Omental fat pad (tissue), 4 donors: ENCODE measurements around the gene NPEPPS. TPM values are rescaled to one million over a fixed set of nuclear protein-coding genes. Genes with fewer than 3 reads are reported as not detected.
"Not testable (repeated sequence)": the region's sequence is repeated elsewhere in the genome, so short reads cannot be mapped to it uniquely, and the experiment has no call there.

Experiments used
- ATAC-seq: fragments of 150-250 bp; one replicate; pipeline ENCODE4 v1.9.1; 2016; ENCODE audit warnings: mild to moderate bottlenecking, moderate library complexity; ENCODE audit not compliant: low FRiP score
- DNase-seq: peaks from one replicate; pipeline ENCODE4 v3.0.0-alpha.2; 2019; ENCODE audit warnings: low spot score
- total RNA-seq, 4 donors: library from RNA; depleted of rRNA; stranded (reverse); fragments of >200 nt; gene quantifications; one replicate each; pipeline ENCODE4 v1.1.0, GENCODE V29; 2016

Gene NPEPPS, protein sequence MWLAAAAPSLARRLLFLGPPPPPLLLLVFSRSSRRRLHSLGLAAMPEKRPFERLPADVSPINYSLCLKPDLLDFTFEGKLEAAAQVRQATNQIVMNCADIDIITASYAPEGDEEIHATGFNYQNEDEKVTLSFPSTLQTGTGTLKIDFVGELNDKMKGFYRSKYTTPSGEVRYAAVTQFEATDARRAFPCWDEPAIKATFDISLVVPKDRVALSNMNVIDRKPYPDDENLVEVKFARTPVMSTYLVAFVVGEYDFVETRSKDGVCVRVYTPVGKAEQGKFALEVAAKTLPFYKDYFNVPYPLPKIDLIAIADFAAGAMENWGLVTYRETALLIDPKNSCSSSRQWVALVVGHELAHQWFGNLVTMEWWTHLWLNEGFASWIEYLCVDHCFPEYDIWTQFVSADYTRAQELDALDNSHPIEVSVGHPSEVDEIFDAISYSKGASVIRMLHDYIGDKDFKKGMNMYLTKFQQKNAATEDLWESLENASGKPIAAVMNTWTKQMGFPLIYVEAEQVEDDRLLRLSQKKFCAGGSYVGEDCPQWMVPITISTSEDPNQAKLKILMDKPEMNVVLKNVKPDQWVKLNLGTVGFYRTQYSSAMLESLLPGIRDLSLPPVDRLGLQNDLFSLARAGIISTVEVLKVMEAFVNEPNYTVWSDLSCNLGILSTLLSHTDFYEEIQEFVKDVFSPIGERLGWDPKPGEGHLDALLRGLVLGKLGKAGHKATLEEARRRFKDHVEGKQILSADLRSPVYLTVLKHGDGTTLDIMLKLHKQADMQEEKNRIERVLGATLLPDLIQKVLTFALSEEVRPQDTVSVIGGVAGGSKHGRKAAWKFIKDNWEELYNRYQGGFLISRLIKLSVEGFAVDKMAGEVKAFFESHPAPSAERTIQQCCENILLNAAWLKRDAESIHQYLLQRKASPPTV
- 100 to 1,000 TPM in 2 of 4 donors, 10 to 100 TPM in 2; 95.8 to 114 (median 102) TPM for total RNA-seq

DNA sequence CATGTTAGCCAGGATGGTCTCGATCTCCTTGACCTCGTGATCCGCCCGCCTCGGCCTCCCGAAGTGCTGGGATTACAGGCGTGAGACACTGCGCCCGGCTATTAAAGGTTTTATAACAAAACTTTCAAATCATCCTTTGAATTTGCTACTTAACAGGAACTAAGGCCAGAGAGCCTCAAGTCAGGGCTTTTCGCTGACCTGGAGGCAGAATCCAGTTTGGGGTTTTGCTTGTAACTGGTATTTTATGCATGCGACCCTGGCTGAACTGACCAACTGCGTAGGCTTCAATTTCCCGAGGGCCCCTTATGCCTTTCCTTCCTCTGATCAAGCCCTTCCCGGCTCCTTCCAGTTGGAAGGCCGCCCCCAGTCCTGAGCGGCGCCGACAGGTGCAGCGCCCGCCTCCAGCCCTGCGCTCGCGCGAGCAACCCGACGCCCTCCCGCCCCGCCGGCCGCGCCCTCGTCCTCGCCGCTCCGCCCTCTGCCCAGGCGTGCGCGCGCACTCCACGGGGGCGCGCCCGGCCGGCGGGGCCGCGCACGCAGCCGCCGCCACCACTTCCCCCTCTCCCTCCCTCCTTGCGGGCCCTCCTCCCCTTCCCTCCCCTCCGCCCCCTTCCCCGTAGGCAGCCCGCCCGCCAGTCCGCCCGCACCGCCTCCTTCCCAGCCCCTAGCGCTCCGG is at the start of gene NPEPPS:
Gene NPEPPS, plus strand, starts transcription at position 552 of the 676 bp plus-strand sequence. CDS start 193 bp downstream, outside the sequence.
- ATAC-seq, result peak; percentile 93
- DNase-seq, result not testable (repeated sequence)

DNA sequence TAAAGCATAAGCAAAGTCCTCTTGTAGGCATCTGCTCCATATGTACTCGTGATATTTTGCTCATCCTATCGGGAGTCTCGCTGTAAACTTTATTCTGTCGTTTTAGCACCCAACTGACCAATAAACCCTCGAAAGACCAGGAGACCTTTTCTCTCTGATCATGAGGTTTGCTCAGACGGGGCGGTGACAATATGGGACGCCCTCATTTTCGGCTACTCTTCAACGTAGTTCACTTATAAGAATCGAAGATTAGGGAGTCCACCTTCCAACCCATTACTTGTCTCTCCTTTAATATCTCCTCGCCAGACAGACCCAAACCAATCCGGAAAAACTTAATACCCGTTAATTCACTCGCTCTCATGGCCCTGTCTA is 39.1 kb upstream of the NPEPPS start:
- not testable (repeated sequence) for ATAC-seq, DNase-seq

DNA sequence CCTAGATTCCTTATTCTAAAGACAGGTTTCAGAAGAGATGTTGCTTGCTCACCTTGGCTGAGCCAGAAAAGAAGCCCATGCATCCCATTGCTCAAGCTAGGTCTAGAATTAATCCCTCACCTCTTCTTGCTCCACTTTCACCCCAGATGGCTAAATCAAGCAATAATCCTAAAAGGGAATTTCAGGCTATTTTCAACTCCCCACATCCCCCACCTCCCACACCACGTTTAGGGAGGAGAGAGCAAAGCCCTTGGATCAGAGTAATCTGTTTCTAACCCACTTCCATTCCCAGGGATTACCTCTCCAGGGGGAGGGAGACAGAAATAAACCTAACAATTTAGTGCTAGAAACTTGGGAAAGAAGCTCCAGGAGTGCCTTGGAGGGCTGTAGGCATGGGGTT is 31.8 kb upstream of the NPEPPS start:
- ATAC-seq, DNase-seq: not testable (repeated sequence)

DNA sequence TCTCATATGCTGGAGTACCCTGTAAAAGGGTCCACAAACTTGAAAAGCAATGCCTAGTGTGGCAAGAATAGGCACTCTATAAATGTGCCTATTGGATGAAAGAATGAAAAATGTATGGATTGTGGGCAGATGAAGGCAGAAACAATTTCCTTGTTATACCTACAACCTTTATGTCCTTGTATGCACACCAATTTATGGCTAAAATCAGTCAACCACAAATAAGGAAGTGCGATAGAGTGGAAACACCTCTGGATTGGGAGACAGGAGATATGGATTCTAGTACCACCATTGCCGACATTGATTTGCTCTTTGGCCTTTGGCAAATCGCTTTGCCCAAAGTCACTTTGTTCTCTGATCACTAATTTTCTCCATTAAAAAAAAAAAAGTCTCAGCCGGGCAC is 31.4 kb upstream of the NPEPPS start:
- DNase-seq, ATAC-seq: not testable (repeated sequence)

DNA sequence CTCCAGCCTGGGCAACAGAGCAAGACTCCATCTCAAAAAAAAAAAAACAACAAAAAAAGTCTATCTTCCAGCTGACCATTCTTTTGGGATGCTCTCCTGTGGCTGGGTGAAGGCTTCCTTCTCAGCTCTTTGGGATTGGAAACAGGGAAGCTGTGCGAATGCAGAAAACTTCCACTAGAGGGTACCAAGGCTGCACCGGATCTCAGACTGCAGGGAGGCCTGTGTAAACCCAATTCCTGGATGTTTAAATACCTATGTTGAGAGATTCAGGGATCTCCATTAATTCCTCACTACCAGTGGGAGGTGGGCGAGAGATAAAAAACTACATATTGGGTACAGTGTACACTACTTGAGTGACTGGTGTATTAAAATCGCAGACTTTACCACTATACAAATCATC is 30.3 kb upstream of the NPEPPS start:
- not testable (repeated sequence) for DNase-seq, ATAC-seq

DNA sequence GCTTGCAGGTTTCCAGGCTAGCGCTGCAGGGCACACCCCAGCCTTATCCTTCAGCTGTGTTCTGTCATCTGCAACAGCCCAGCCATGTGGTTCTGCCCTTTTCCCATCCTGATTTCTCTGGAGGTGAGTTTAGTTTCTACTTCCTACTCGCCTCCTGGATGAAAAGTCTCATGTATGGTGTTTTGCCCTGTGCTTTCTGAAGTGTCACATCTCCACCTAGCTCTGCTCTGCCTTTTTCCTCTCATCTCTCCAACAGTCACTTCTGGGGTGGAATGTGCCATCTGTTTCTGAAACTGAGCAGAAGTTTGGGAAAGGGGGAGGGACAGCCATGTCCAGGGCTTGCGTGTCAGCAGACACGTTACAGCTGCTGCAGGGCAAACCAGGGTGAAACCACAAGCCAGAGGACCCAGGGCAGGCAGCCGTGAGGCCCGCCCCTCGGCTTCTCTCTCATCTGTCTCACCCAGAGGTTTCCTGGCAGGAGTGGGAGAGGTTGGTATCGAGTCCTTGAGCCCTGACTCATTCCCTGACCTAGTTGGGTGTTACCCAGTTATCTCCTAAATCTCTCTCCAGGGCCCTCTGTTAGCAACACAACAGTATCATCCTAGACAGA is 28.7 kb upstream of the NPEPPS start:
- ATAC-seq, result peak; percentile 95
- DNase-seq, result not testable (repeated sequence)

DNA sequence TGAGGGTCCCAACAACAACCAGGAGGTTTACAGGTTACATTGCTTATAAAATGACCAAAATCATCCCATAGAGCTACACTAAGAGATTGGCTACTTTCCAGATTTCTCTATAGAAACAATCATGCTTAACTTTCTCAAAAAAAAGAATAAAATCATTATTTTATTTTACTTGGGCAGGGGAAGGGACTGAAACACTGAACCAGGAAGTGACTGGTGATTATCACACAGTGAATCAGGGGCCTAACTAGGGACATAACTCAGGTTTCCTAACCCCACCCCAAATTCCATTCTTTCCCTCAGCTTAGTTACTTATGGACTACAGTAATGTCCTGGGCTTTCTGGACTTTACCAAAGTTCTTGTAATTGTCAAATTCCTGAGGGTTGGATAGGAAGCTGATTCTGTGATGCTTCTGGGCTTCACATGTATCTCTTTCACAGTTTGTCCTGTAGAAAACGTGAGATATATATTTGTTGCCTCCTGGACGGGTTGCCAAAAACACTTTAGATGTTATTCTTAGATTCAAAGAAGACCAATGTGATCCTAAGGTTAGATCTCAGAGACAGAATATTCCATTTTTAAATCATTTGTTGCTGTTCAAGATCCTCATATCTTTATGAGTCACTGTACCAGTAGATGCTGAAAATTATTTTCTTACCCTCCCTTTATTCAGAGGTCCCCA is 28.0 kb upstream of the NPEPPS start:
- peak; percentile 29 for ATAC-seq
- not testable (repeated sequence) for DNase-seq

DNA sequence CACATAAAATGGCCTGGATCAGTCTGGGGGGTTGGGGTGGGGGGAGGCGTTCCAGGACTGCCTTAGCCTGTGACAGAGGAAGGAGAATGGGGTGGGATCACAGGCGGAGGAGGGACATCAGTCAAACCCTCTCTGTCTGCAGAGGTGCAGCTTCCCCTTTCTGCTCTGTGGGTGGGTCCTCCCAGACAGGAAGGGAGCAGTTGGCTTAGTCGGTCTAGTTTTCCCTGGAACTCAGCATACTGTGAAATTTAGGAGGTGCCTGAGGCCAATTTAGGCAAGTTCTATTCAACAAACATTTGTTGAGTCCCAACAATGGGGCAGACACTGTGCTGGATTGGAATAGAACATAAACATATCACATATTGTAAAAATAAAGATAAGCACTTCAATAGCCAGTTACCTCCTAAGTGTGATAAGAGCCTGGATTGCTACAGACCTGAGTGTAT is 19.2 kb upstream of the NPEPPS start:
- not testable (repeated sequence) for ATAC-seq, DNase-seq

DNA sequence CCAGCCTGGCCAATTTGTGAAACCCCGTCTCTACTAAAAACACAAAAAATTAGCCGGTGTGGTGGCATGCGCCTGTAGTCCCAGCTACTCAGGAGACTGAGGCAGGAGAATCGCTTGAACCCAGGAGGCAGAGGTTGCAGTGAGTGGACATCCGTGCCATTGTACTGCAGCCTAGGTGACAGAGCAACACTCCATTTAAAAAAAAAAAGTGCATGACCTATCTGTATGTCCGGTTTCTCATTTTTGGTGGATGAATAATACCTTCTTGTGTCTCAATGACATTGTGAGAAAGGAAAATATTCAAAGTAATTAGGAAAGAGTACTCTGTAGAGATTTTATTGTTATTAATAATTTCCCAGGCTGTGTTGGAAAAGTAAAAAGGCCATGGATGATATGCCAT is 17.6 kb upstream of the NPEPPS start:
- not testable (repeated sequence) for ATAC-seq

DNA sequence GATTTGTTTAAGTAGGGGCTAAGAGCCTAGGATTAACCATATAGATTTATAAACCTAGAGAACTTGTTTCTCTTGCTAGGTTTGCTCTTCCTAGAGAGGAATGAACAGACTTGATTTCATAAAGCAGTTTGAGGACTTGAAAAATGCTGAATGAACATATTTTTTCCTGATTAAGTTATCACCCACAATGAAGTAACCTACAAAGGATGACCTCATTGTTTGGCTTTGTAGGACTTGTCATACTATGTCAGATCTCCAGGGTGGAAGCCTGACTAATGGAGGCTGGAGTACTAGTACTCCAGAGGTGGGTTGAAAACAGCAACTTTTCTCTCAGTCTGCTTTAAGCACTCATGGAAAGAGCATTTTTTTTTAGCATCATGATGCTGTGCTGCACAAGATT is 12.0 kb upstream of the NPEPPS start:
- not testable (repeated sequence) for ATAC-seq, DNase-seq

More for the DNA sequence above, 17.6 kb upstream of the NPEPPS start:
- not testable (repeated sequence) for DNase-seq

DNA sequence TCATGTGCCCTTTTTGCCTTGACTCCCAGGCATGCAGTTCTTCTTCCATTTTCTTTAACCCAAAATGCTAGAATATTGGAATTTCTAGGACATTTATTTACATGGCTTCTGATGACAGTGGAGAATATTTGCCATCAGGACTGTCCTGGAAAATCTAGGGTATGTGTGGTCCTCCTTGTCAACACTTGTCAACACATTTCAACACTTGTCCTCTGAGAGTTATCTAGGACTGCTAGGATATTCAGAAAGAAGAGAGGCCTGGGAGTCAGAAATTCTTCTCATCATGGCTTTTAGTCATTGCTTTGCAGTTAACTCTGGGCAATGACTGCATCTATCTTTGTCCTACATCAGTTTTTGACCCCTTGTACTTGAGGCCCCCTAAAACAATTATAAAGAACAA is 11.5 kb upstream of the NPEPPS start:
- DNase-seq, ATAC-seq: not testable (repeated sequence)

DNA sequence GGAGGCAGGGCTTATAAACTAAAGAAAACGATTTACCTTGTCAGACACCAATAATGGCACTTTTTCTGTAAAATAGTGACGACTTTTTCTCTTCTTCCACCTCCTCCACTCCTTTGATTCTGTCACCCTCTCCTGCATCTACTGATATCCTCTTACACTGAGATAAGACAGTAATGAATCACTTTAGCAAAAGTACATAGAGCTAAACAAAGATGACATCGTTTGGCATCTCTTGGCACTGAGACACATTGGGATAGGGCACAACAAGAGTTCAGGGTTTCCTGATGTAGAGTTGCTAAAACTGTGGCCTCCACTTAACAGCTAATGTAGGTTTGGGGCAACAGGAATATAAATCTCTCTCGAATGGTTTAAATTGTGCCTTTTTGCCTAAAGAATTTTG is 10.6 kb upstream of the NPEPPS start:
- ATAC-seq, DNase-seq: not testable (repeated sequence)

DNA sequence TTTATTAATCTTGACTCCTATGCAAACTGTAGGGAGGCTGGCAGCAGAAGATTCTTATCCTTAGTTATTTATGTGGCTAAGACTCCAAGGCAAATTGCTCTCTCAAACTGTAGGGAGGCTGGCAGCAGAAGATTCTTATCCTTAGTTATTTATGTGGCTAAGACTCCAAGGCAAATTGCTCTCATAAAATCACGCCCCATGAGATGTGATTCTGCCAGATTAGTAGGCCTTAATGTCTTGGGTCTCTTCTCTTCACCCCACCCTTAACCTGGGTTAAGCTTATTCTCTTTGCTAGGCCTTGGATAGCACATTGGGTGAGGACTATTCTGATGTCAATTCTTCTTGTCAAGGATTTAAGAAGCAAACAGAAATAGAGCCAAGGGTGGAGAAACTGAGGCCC is 9.5 kb upstream of the NPEPPS start:
- ATAC-seq, DNase-seq: not testable (repeated sequence)

DNA sequence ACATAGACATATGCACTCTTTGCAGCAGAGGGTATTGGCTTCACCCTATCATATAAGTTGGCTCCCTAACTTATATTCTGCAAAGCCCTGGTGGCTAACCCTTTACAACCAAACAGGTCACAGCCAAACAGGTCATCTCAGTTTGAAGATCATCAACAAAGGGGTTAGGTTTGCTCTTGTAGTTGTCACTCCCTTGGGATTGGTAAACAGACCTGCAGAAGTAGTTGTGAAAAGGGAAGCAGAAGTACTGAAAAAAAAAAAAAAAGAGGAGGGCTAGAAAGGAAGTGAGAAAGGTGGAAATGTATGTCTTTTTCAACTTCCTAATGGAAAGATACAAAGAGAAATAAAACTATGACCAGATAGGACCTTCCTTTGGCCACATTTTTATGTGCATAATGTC is 8.6 kb upstream of the NPEPPS start:
- ATAC-seq, DNase-seq: not testable (repeated sequence)

DNA sequence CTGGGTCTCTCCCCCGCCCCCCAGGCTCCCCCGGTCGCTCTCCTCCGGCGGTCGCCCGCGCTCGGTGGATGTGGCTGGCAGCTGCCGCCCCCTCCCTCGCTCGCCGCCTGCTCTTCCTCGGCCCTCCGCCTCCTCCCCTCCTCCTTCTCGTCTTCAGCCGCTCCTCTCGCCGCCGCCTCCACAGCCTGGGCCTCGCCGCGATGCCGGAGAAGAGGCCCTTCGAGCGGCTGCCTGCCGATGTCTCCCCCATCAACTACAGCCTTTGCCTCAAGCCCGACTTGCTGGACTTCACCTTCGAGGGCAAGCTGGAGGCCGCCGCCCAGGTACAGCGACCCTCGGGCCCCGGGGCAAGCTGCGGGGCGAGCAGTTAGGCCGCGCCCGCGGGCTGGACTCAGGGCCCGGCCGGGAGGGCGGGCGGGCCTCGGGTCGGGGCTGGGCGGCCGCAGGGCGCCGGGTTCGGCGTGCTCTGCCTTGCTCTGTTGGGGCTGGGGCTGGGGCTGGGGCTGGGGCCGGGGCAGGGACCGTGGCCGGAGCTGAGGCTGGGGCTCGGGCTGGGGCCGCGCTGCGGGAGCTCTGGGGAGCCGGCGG is 419 bp downstream of the NPEPPS start:
- peak; percentile 47 for ATAC-seq

DNA sequence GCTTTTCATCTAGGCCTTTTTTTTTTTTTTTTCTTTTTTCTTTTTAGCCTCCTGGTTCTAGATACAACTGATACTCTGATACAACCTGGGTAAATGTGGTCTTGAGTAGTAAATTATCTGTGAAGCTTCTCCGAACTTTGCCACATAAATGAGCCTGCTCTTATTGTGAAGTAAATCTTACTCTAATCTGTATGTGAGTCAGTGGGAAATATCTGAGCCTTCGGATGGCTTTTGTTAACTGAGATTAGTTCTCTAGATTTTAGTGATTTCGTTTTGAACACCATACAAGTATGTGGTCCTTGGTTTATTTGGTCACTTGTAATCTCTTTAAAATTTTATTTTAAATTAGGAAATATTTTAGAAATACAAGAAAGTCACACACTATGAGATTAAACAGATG is 8.2 kb downstream of the NPEPPS start:
- not testable (repeated sequence) for ATAC-seq, DNase-seq

More for the DNA sequence above, 419 bp downstream of the NPEPPS start:
- not testable (repeated sequence) for DNase-seq

DNA sequence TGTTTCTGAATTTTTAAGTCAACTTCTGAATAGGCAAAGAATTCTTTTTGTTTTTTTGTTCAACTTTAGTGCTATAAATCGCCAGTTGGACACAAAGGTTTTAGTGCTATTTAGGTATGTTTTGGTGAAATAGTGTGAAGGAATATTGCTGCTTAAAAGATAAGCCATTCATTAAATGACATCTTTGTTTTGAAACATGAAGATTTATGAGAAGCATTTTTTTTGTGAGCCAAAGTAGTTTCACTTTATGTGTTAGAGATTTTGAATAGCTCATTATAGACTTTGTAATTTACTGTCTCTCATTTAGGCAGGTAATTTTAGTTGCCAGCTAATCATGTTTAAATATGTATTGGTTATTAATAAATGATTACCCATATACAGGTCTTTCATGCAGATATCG is 10.8 kb downstream of the NPEPPS start:
- DNase-seq, ATAC-seq: not testable (repeated sequence)

DNA sequence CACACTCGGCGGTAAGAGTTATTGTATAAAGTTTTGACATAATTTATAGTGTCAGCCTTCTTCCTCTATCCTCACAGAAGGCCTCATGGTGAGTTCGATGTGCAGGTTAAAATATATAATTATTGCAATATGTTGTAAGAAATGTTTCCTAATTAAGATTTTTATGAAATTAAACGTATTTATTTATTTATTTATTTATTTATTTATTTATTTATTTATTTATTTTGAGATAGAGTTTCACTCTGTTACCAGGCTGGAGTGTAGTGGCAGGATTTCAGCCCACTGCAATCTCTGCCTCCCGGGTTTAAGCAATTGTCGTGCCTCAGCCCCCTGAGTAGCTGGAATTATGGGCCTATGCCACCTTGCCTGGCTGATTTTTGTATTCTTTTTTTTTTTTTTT is 13.4 kb downstream of the NPEPPS start:
- ATAC-seq, DNase-seq: not testable (repeated sequence)
